ENCODE measurements around the gene RAMP1. TPM values are rescaled to one million over a fixed set of nuclear protein-coding genes. Genes with fewer than 3 reads are reported as not detected.
"Not testable (repeated sequence)": the region's sequence is repeated elsewhere in the genome, so short reads cannot be mapped to it uniquely, and the experiment has no call there.

The RAMP1 gene
- total RNA-seq, 1 donor from 2014 or later: 2.1 TPM

- no peak overlapping the region for H3K4me3 ChIP-seq (ENCODE audit: low read depth, low read length)
- FAIRE-seq (no peak), DNase-seq (ENCODE audit: low read depth) (no peak)
- no peaks in the 10 kb centered on the region for H3K36me3 ChIP-seq (ENCODE audit: control insufficient read depth, insufficient read depth, low read length)
- H3K27me3 ChIP-seq (ENCODE audit: control insufficient read depth, insufficient read depth, low read length): no peaks in the 10 kb centered on the region
- TF ChIP-seq CTCF (IDR thresholded peaks at IDR 0.05; ENCODE audit: insufficient read depth, low read length, severe bottlenecking): no peak
Observed at GRCh38 chr2:237841051-237841450, 18.4 kb upstream of the RAMP1 start.

GRCh38 chr2:237848940-237849339, 10.5 kb upstream of the RAMP1 start:
- FAIRE-seq; DNase-seq (ENCODE audit: low read depth); H3K36me3 ChIP-seq (ENCODE audit: control insufficient read depth, insufficient read depth, low read length); H3K27me3 ChIP-seq (ENCODE audit: control insufficient read depth, insufficient read depth, low read length); H3K4me3 ChIP-seq (ENCODE audit: low read depth, low read length): not testable (repeated sequence)

- Histone ChIP-seq H3K36me3 (ENCODE audit: control insufficient read depth, insufficient read depth, low read length) (no peaks in the 10 kb centered on the region), H3K27me3 (ENCODE audit: control insufficient read depth, insufficient read depth, low read length) (peaks cover 4% of the 10 kb centered on the region), H3K4me3 (ENCODE audit: low read depth, low read length) (no peak overlapping the region)
- FAIRE-seq (no peak), DNase-seq (ENCODE audit: low read depth) (no peak)
- TF ChIP-seq CTCF (IDR thresholded peaks at IDR 0.05; ENCODE audit: insufficient read depth, low read length, severe bottlenecking): no peak
Observed at GRCh38 chr2:237854295-237854694, 5.1 kb upstream of the RAMP1 start.

GRCh38 chr2:237857791-237858190, 1.6 kb upstream of the RAMP1 start:
- Histone ChIP-seq H3K36me3 (ENCODE audit: control insufficient read depth, insufficient read depth, low read length) (no peaks in the 10 kb centered on the region), H3K4me3 (ENCODE audit: low read depth, low read length) (no peak overlapping the region), H3K27me3 (ENCODE audit: control insufficient read depth, insufficient read depth, low read length) (peaks cover 2% of the 10 kb centered on the region)
- DNase-seq (ENCODE audit: low read depth): no peak
- TF ChIP-seq CTCF (IDR thresholded peaks at IDR 0.05; ENCODE audit: insufficient read depth, low read length, severe bottlenecking): no peak
- FAIRE-seq: peak; percentile 70

DNA sequence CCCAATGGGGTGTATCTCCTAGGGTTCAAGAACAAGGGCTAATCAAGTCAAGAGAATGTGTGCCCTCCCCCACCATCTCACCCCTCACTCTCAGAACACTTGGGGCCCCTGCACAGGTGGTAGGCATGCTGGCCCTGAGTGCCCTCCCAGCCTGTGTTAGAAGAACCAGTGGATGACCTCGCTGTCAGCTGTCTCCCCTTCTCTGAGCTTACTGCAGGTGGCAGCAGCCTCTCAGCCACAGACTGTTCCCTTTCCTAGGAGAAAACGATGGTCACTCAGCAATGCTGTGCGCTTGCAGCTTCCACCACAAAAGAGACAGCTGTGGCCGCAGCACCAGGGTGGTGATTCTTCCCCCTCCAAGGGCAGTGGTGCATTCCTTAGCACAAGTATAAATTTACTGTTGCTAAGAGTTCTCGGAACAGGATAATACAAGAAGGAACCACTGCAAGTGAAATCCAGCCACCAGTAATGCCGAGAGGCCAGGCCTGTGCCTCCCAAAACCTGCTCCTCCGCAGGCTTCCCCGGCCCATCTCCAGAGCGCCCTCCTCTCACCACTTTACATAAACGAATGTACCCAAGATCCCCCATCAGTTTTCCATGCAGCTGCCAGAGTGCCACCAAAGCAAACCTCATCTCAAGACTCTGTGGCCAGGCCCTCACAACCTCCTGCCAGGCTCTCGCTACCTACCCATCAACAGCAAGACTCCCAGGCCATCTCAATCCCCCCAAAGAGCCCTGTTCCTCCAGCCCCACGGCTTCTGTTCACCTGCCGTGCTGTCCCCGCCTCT, 935 bp upstream of the RAMP1 start:
- DNase-seq (ENCODE audit: low read depth) (peak; percentile 72), FAIRE-seq (peak; percentile 72)
- TF ChIP-seq CTCF (IDR thresholded peaks at IDR 0.05; ENCODE audit: insufficient read depth, low read length, severe bottlenecking): peak; percentile 98
- Histone ChIP-seq H3K27me3 (ENCODE audit: control insufficient read depth, insufficient read depth, low read length) (peaks cover 2% of the 10 kb centered on the region), H3K4me3 (ENCODE audit: low read depth, low read length) (peak overlapping the region; percentile 39), H3K36me3 (ENCODE audit: control insufficient read depth, insufficient read depth, low read length) (no peaks in the 10 kb centered on the region)

GRCh38 chr2:237859082-237859433, 365 bp upstream of the RAMP1 start:
- Histone ChIP-seq H3K4me3 (ENCODE audit: low read depth, low read length) (peak overlapping the region; percentile 39), H3K36me3 (ENCODE audit: control insufficient read depth, insufficient read depth, low read length) (no peaks in the 10 kb centered on the region), H3K27me3 (ENCODE audit: control insufficient read depth, insufficient read depth, low read length) (peaks cover 2% of the 10 kb centered on the region)
- FAIRE-seq (no peak), DNase-seq (ENCODE audit: low read depth) (no peak)
- TF ChIP-seq CTCF (IDR thresholded peaks at IDR 0.05; ENCODE audit: insufficient read depth, low read length, severe bottlenecking): no peak
